Right hindlimb (tissue), 1 donor: ENCODE data around the gene SFT2D3.
"Not testable (repeated sequence)": the region's sequence is repeated elsewhere in the genome, so short reads cannot be mapped to it uniquely, and the experiment has no call there.

ENCODE experiments used
- DNase-seq: peaks from one replicate; pipeline ENCODE4 v3.0.0-alpha.2; 2018

The SFT2D3 gene

GRCh38 chr2:127712999-127713398 is 11.7 kb downstream of the SFT2D3 start:
- no peak for DNase-seq

GRCh38 chr2:127713562-127713961 is 12.3 kb downstream of the SFT2D3 start:
- no peak for DNase-seq

DNA sequence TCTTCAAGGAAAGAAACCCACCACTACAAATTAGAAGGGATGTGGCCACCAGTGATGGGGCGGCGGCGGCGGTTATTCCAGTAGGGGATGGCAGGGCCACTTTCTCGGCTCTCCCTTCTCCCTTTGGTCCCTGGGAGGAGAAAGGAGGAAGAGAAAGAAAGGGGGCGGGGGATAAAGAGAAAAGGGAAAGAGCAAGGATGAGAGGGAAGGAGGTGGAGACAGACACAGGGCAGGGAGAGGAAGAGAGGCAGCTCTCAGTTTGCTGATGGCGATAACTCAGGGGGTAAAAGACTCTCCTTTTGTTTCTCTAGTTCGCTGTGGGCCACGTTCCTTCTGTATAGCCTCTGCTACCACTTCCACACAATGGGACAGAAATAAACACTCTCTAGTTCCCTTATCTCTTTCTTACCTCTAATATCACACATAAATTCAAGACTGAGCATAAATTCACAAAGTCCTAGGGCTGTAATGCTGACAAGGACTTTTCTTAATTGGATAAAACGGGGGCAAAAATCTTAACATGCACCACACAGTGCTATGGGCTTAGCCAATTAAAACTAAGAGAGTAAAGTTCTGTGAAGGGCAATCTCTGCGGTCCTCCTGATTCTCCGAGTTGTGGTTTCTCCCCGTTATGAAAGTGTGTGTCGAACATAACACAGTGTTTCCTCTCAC is 14.6 kb downstream of the SFT2D3 start:
- DNase-seq, result no peak

DNA sequence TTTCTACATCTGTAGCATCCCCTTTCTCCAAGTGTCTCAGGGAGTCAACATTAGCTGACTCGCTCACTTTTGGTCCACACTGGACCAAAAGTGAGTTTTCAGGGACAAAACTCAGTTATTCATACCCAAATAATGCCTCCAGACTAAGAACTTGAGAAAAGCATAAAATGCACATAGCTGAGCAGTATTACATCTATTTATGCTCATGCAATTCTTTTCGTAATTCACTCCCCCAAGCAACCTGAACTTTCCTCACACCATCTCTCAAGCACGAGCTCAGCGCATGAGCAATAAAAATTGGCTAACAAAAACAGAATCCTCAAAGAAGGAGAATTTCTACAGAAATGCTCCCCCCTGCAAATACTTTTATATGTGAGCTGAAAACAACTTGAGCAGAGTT is 17.0 kb downstream of the SFT2D3 start:
- no peak for DNase-seq

DNA sequence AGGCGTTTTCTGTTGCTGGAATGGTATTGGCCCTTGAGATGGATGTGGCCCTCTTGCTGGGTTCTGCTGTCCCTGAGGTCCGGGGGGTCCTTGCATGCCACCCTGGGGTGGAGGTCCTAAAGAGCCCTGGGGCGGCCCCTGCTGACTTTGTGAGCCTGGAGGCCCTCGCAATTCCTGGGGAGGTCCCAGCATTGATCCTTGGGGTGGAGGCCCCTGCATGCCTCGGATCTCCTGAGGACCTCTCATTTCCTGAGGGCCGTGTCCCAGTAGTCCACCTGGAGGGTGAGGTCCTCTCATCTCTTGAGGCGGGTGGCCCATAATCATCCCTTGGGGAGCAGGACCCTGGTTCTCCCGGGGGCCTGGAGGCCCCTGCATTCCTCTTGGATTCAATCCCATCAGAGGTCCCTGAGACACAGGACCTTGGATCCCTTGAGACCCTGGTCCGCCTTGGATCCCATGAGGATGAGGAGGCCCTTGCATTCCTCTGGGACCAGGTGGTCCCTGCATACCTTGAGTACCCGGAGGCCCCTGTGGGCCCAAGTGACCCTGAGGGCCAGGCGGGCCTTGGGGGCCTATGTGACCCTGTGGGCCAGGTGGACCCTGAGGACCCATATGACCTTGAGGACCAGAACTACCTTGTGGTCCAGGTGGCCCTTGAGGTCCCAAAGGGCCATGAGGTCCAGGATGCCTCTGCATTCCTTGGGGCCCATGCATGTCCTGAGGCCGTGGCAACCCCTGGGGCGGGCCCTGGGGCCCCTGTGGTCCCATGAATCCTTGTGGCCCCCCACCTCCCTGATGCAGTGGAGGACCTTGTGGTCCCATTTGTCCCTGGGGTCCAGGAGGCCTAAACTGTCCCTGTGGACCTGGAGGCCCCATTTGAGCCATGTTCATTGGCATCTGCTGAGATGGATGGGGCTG is 18.3 kb downstream of the SFT2D3 start:
- DNase-seq, result no peak

DNA sequence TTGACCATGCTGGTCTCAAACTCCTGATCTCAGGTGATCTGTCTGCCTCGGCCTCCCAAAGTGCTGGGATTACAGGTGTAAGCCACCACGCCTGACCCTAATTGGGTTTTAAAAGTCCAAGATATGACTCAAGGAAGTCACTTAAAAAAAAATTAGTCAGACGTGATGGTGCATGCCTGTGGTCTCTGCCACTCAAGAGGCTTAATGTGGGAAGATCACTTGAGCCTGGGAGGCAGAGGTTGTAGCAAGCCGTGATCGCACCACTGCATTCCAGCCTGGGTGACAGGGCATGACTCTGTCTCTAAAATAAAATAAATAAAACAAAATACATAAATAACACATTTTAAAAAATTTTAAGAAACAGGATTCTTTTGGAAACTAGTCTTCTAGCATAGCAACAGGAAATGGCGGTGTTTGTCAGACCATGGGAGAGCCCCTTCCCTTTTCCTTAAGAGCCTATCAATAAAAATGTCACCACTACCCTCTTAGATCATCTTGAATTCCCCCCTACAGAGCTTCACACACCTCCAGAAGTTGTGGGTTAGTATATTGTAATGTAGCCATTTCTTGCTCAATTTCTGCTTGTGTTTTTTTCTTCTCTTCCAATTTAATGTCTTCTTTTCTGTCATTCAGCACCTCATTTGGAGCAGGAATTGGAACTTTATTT is 20.1 kb downstream of the SFT2D3 start:
- DNase-seq, result no peak

GRCh38 chr2:127721978-127722355 is 20.7 kb downstream of the SFT2D3 start:
- no peak for DNase-seq

- DNase-seq, result no peak
These were observed 21.5 kb downstream of the SFT2D3 start for GRCh38 chr2:127722807-127723206.

DNA sequence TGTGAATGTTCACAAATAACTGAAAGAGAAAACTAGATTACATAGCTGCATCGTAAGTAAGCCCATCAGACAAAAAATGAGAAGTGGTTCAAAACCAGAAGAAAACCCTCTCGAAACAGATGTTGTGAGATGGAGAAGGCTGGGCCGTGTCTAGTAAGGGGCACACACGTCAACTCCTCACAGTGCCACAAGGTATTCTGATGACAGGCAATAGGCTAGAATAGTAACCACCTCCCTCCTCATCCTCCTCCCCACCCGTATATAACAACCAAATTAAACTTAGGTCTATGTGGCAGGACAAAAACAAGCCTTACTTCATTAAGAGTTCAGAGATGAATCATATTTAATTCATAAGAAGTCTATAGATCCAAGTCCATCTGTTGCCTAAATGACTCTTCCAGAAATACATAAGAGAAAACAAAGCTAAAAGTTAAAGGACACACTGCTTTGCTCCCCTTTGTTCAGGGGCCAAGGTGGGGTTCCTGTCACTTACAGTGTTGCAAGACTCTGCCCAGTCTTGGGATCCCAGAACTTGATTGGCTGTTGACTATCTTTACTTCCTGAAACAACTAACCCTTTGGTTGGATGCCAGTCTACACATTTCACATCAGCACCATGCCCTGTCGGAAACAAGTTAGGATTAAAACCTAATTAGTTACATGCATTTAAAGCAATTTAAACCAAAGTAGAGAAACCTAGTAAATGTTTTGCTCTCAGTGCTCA is 25.0 kb downstream of the SFT2D3 start:
- DNase-seq, result no peak

DNA sequence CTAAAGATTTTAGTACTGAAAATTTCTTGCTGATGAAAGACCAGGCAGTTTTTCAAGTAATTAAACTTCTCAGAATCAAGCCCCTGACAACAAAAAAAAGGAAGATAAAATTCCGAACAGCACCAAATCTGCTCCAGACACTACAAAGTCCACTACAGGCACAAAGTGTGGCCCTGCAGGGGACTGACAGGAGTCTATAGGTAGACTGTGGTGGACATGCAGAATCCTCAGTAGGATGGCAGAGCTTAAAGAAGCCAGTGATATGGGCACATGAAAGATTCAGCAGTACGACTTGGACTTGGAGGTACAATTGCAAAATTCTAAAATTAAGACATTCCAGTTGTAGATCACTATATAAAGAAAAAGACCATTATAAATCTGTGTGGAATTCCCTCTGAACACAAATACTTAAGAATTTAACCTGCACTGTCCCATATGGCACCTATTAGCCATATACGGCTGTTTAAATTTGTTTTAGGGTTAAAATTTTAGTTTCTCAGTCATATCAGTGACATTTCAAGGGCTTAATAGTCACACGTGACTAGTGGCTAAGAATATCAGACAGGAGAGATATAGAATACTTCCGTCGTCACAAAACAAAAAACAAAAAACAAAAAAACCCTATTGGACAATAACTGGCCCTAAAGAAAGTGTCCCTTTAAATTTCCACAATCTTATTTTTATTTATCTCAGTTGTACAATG is 32.0 kb downstream of the SFT2D3 start:
- DNase-seq, result no peak

GRCh38 chr2:127733816-127734537 is 32.7 kb downstream of the SFT2D3 start:
- DNase-seq, result no peak

GRCh38 chr2:127735044-127735443 is 33.7 kb downstream of the SFT2D3 start:
- no peak for DNase-seq

- no peak for DNase-seq
These were observed 34.5 kb downstream of the SFT2D3 start for GRCh38 chr2:127735537-127736399.

- no peak for DNase-seq
These were observed 36.6 kb downstream of the SFT2D3 start for GRCh38 chr2:127737892-127738291.

DNA sequence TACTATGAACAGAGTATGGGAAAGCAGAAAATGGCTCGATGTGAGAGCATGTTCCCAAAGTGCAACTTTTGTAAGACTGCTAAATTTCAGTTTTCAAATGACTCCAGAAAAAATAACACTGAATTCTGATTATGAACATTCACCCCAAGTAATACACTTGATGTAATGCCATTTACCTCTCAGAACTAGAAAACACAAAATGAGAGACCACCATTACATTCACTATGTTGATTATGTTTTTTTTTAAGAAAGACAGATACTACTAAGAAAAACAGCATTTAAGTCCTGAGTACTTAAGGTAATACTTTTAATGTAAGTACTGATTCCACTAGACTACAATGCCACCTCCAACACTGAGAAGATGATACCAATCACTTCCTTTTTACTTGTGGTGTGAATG is 38.5 kb downstream of the SFT2D3 start:
- no peak for DNase-seq

- DNase-seq, result no peak
These were observed 39.5 kb downstream of the SFT2D3 start for GRCh38 chr2:127740665-127741288.

- no peak for DNase-seq
These were observed 42.3 kb downstream of the SFT2D3 start for GRCh38 chr2:127743477-127744026.

DNA sequence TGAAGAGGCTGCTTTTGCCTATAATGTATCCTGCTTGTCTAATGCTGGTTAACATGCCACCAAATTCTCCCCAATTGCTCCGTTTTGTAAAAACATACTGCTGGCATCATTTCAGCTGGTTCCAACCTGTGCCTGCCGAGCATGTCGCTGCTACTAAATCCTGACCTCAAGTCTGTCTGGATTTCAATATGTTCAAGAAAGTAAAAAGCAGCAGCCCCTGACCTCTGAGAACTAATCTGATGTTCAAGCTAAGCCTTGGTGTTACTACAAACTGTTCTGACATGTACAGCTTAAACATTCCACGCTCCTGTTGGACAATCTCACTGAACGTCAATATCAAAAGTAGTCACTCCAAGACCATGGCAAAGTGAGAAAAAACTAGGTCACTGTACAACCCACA is 46.3 kb downstream of the SFT2D3 start:
- DNase-seq, result no peak

- DNase-seq, result not testable (repeated sequence)
These were observed 48.2 kb downstream of the SFT2D3 start for GRCh38 chr2:127749537-127749936.

DNA sequence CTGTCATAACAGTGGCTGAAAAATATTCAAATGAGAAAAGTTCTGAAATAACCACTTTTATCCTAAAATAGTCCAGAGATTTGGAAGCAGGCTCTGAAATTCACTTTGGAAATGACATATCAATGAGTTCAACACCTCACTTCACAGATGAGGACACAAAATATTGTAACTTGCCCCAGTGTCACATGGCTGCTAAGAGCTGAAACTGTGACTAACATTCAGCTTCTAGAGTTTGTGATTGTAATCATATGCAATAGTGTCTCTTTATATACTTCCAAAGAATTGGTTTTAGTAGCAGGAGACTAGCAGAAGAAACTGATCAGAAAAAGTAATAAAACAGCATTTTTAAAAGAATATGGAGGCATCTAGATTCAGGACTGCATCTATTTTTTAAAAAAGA is 52.1 kb downstream of the SFT2D3 start:
- no peak for DNase-seq
